HG02623 (cell line): Measurements from ENCODE around the gene ANAPC4.
"Not testable (repeated sequence)": the region's sequence is repeated elsewhere in the genome, so short reads cannot be mapped to it uniquely, and the experiment has no call there.

Experiments
- ATAC-seq: cut with Tn5 transposase; IDR thresholded peaks from one replicate; pipeline ENCODE4 v1.9.1; 2021; ENCODE audit warnings: moderate library complexity; ENCODE audit not compliant: unreplicated experiment

The ANAPC4 gene

DNA sequence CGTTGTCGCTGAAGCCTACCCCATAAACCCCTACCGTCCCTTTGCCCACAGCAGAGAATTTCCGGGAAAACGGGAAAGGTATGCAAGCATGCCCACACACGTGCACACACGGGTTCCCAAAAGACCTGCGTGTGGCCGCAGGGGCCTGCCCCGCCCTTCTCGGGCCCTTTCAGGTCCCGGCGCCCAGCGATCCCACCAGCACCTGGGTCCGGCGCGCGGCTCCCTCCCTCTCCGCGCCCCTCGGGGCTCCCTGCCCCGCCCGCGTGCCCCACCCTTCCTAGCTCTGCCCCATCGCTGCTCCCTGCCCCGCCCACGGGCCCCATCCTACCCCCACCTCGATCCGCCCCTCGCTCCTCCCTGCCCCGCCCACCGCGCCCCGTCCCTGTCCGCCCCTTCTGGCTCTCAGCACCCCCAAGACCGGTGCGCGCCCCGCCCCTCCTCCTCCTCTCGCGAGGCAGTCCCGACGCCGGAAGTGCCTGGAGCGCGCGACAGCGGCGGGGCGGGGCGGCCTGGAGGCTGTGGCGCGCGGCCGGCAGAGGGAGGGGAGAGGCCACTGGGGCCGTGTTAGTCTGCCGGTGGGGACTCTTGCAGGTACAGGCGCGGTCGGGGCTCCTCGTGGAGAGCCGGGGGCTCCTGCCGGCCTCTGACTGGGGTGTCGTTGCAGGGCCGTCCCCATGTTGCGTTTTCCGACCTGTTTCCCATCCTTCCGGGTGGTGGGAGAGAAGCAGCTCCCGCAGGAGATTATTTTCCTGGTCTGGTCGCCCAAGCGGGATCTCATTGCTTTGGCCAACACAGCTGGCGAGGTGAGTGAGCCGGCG, at the start of gene ANAPC4:
Gene ANAPC4 (plus strand): TSS at position 510 of the 818 bp plus-strand sequence. CDS start 165 bp downstream, at position 675.
- peak; percentile 95 for ATAC-seq

DNA sequence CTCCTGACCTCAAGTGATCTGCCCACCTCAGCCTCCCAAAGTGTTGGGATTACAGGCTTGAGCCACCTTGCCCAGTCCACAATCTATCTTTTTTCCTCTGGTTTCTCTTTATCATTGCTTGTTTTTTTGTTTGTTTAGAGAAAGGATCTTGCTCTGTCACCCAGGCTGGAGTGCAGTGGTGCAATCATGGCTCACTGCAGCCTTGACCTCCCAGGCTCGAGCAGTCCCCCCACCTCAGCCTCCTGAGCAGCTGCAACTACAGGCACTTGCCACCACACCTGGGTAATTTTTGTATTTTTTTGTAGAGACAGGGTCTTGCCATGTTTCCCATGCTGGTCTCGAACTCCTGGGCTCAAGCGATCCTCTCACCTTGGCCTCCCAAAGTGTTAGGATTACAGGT, 48.6 kb upstream of the ANAPC4 start:
- not testable (repeated sequence) for ATAC-seq

DNA sequence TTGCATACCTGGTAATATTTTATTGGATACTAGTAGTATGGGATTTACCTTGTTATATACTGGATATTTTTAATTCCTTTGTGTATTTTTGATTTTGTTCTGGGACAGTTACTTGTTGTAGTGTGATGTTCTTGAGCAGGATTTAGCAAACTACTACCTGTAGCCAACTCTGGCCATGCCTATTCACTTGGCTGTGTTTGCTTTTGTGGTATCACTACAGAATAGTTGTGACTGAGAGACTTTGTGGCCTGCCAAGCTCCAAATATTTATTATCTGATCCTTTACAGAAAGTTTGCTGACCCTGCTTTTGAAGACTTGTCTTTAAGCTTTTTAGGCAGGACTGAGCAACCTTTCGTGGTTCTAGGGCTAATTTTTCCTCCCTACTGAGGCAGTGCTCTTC, 46.7 kb upstream of the ANAPC4 start:
- ATAC-seq = no peak

DNA sequence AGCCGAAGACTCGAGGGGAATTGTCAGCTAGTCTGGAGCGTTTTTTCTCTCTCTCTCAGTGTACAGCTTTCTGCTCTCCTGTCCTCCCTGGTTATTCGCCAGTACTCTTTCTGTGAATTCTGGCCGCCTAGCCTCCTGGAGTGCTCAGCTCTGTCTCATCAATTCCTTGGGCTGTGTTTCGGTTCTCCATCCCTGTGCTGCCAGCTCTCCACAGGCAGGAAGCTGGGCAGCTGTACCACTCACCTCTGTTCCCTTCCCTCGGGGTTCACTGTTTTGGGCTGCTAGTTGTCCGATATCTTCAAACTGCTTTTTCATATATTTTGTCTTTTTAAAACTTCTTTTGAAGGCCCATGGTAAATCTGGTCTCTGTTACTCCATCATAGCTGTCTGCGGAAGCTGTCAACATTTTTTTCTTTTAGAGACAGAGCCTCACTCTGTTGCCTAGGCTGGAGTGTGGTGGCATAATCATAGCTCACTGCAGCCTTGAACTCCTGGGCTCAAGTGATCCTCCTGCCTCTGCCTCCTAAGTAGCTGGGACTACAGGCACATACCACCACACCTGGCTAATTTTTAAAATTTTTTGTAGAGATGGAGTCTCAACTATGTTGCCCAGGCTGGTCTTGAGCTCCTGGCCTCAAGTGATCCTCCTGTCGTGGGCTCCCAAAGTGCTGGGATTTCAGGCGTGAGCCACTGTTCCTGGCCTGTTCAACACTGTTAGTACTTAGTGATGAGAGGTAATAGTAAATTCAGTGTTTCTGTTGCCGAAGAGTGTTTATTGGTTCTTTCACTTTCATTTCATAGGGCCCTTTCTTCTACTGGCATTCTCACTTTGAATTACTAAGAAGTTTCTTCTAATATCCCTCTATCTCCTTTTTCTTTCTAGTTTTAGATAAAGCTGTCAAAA, 45.9 kb upstream of the ANAPC4 start:
- ATAC-seq = peak; percentile 73

GRCh38 chr4:25343671-25344070, 33.4 kb upstream of the ANAPC4 start:
- no peak for ATAC-seq

DNA sequence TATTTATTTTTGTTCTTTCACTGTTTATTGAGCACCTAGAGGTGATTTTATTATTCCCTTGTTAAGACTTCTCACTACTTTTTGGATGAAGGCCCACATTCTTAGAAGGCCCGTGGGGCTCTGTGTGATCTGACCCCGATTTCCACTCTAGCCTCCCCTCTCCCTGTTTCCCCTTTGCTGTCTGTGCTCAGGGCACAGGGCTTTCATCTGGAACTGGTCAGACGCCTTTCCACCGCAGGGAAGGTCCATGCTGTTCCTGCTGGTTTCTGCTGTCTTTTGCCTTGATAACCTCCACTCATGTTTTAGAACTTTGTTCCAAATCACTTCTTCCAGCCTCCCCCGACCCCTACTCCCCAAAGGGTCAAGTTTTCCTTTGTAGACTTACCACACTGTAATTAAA, 31.3 kb upstream of the ANAPC4 start:
- no peak for ATAC-seq

- ATAC-seq = no peak
Observed at GRCh38 chr4:25346913-25347312, 30.1 kb upstream of the ANAPC4 start.

- ATAC-seq = no peak
Observed at GRCh38 chr4:25347473-25347872, 29.6 kb upstream of the ANAPC4 start.

DNA sequence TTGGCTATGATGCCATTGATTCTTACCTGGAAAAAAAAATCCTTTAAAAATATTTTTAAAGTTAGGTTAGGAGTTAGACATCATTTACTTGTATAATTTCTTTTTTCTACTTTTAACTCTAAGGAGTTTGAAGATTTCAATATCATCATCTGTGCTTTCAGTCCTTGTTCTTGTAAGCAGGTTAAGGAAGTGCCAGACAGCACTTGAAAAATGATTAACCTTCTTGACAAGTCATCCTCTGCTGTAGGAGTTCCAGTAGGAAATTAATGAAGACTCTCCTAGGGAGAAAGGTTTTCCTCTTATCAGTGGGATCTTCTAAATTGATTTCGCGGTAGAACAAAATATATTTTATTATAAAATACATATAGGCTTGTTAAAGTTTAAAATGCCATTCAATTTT, 29.1 kb upstream of the ANAPC4 start:
- ATAC-seq = no peak

DNA sequence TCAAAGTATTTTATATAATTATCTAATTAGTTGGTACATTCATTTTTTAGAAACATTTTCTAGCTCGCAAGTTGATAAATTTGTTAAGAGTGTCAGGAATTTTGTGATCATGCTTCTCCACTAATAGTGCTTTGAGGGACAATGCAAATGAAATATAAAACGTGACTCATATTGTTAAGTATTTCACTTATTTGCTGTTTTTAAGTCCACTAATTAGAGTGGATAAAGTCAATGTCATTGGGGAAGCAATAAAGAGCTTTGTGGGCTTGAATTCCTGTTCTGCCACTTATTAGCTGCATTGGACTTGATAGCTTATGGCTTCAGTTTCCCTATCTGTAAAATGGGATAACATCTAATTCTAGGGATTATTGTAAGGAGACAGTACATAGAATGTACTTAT, 26.5 kb upstream of the ANAPC4 start:
- no peak for ATAC-seq

- no peak for ATAC-seq
Observed at GRCh38 chr4:25351777-25352416, 25.2 kb upstream of the ANAPC4 start.

DNA sequence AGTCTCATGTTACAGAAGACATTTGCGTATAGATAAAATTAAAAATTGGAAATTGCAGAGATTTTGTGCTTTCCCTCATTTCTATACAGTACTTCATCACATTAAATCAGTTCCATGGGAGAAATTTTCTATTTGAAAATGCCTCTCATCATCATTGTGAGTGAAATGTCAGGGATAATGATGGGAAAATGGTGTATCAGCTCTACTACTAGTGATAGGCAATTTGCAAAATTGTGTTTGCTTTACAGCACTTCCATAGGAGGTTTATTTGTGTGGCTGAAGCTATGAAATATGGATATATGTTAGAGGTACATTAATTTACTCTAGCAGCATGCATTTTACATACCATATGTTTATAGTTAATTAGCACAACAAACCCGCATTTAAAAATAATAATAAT, 21.0 kb upstream of the ANAPC4 start:
- ATAC-seq = no peak

GRCh38 chr4:25358515-25359275, 18.4 kb upstream of the ANAPC4 start:
- no peak for ATAC-seq

GRCh38 chr4:25361253-25361652, 15.8 kb upstream of the ANAPC4 start:
- no peak for ATAC-seq

GRCh38 chr4:25367004-25367621, 9.9 kb upstream of the ANAPC4 start:
- ATAC-seq = no peak

- ATAC-seq = no peak
Observed at GRCh38 chr4:25367877-25368276, 9.2 kb upstream of the ANAPC4 start.

DNA sequence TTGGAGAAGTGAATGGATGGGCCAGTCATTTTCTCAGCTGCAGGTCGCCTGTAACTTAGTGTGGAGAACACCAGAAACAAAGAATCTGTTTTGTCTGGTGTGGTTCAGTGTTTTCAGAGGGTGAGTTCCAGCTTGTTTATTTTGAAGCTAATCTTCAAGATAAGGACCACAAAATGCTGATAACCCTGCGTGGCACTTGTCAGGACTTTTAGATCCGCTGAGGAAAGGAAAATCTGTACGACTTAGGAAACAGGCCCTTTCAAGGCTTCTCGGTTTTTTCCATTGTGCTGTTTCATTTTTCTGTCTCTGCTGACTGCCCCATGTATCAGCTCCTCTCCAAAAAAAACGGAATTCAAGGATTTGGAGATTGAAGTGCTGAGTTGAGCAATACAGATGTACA, 8.7 kb upstream of the ANAPC4 start:
- ATAC-seq = no peak

DNA sequence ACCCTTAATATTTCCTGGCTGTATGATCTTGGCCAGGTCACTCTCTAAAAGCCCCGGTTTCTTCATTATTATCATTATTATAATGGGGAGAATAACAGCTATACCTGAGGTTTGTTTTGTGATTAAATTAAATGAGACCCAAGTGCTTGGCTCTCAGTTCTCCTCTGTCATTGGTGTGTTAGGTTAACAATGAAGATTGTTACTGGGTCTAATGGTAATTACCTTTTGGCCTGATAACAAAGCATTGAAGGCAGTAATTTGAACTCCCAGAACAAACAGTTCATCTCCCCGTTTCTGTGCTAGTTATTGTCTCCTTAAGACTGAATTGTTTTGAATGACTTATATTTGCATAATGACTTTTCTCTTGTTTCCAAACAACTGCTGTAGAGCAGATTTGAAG, 6.8 kb upstream of the ANAPC4 start:
- no peak for ATAC-seq

GRCh38 chr4:25372549-25372948, 4.5 kb upstream of the ANAPC4 start:
- not testable (repeated sequence) for ATAC-seq
